Upper lobe of left lung (tissue), 4 donors: ENCODE measurements around the gene CYTH3.

Source experiments
- CTCF ChIP-seq, 6 experiments: fragments of 450-650 bp in 4 of 6; fragments of 200-600 bp in 2 of 6; sonication (generic) in 2 of 6; IDR thresholded peaks; one replicate each; pipeline ENCODE4 v1.5.1; 2016 to 2019; ENCODE audit warnings: antibody characterized with exemption in 6 of 6
- EP300 ChIP-seq, 4 donors: sonication (generic); formaldehyde crosslinking; IDR thresholded peaks; one replicate each; pipeline ENCODE4 v1.5.1; 2017; ENCODE audit warnings: antibody characterized with exemption in 4 of 4, control low read depth in 2 of 4
- POLR2A ChIP-seq, 4 donors: fragments of 450-650 bp; IDR thresholded peaks; one replicate each; pipeline ENCODE4 v1.5.1; 2016 to 2017; ENCODE audit warnings: antibody characterized with exemption in 4 of 4, mild to moderate bottlenecking in 2 of 4
- POLR2AphosphoS5 ChIP-seq, 2 donors: sonication (generic); formaldehyde crosslinking; IDR thresholded peaks; one replicate each; pipeline ENCODE4 v1.5.1; 2017; ENCODE audit warnings: antibody characterized with exemption in 2 of 2

GRCh38 chr7:6130007-6130587 lies 142.3 kb downstream of the CYTH3 start:
- TF ChIP-seq CTCF (IDR thresholded peaks at IDR 0.05) (no peak), POLR2AphosphoS5 (IDR thresholded peaks at IDR 0.05) (no peak), EP300 (IDR thresholded peaks at IDR 0.05) (no peak), POLR2A (IDR thresholded peaks at IDR 0.05) (no peak)
